HG03521 (cell line): ENCODE measurements around the gene LTO1.
"Not testable (repeated sequence)": the region's sequence is repeated elsewhere in the genome, so short reads cannot be mapped to it uniquely, and the experiment has no call there.

ENCODE experiments used
- ATAC-seq: cut with Tn5 transposase; IDR thresholded peaks from one replicate; pipeline ENCODE4 v1.9.1; 2021; ENCODE audit warnings: mild to moderate bottlenecking, moderate library complexity; ENCODE audit not compliant: unreplicated experiment

Gene LTO1

GRCh38 chr11:69702239-69702691 lies 27.1 kb upstream of the LTO1 start:
- no peak for ATAC-seq

- no peak for ATAC-seq
Measured at GRCh38 chr11:69700278-69701140, 25.4 kb upstream of the LTO1 start.

GRCh38 chr11:69699213-69699612 lies 24.1 kb upstream of the LTO1 start:
- ATAC-seq = no peak

- ATAC-seq = no peak
Measured at GRCh38 chr11:69698362-69698761, 23.2 kb upstream of the LTO1 start.

GRCh38 chr11:69697861-69698260 lies 22.7 kb upstream of the LTO1 start:
- ATAC-seq = no peak

- ATAC-seq = no peak
Measured at GRCh38 chr11:69697469-69697843, 22.3 kb upstream of the LTO1 start.

- no peak for ATAC-seq
Measured at GRCh38 chr11:69696749-69697468, 21.8 kb upstream of the LTO1 start.

GRCh38 chr11:69695995-69696394 lies 20.8 kb upstream of the LTO1 start:
- not testable (repeated sequence) for ATAC-seq

GRCh38 chr11:69695581-69695980 lies 20.4 kb upstream of the LTO1 start:
- ATAC-seq = no peak

- ATAC-seq = no peak
Measured at GRCh38 chr11:69694781-69695180, 19.6 kb upstream of the LTO1 start.

GRCh38 chr11:69692422-69692821 lies 17.3 kb upstream of the LTO1 start:
- ATAC-seq = no peak

- no peak for ATAC-seq
Measured at GRCh38 chr11:69691463-69691862, 16.3 kb upstream of the LTO1 start.

GRCh38 chr11:69689484-69690319 lies 14.5 kb upstream of the LTO1 start:
- no peak for ATAC-seq

- not testable (repeated sequence) for ATAC-seq
Measured at GRCh38 chr11:69687969-69688771, 13.0 kb upstream of the LTO1 start.

- ATAC-seq = no peak
Measured at GRCh38 chr11:69686856-69687255, 11.7 kb upstream of the LTO1 start.

GRCh38 chr11:69686452-69686851 lies 11.3 kb upstream of the LTO1 start:
- ATAC-seq = no peak

- ATAC-seq = no peak
Measured at GRCh38 chr11:69685348-69685747, 10.2 kb upstream of the LTO1 start.

GRCh38 chr11:69684651-69685050 lies 9.5 kb upstream of the LTO1 start:
- ATAC-seq = no peak

- no peak for ATAC-seq
Measured at GRCh38 chr11:69683764-69684333, 8.7 kb upstream of the LTO1 start.

GRCh38 chr11:69682681-69683326 lies 7.7 kb upstream of the LTO1 start:
- no peak for ATAC-seq
